Gastroesophageal sphincter (tissue), 4 donors: ENCODE measurements around the gene SERPINA4. TPM values are rescaled to one million over a fixed set of nuclear protein-coding genes. Genes with fewer than 3 reads are reported as not detected.

Experiments used
- ATAC-seq: fragments of 150-250 bp; one replicate; pipeline ENCODE4 v1.9.1; 2016; ENCODE audit warnings: mild to moderate bottlenecking, moderate library complexity
- H3K27ac ChIP-seq, 4 donors: fragments of 200-600 bp; sonication (generic) in 3 of 4; 1 replicate in 3 of 4; 2 replicates in 1 of 4; pipeline ENCODE4 v1.5.1; 2016 to 2019
- H3K27me3 ChIP-seq: fragments of 200-600 bp; sonication (generic); one replicate; pipeline ENCODE4 v1.5.1; 2019
- H3K36me3 ChIP-seq, 2 donors: fragments of 200-600 bp; sonication (generic); one replicate each; pipeline ENCODE4 v1.5.1; 2019; ENCODE audit warnings: control low read depth in 1 of 2
- H3K4me1 ChIP-seq, 3 donors: fragments of 200-600 bp; sonication (generic); 1 replicate in 2 of 3; 2 replicates in 1 of 3; pipeline ENCODE4 v1.5.1; 2016 to 2019; ENCODE audit warnings: control low read depth in 2 of 3
- H3K4me3 ChIP-seq, 2 donors: fragments of 200-600 bp; sonication (generic); one replicate each; pipeline ENCODE4 v1.5.1; 2019; ENCODE audit warnings: mild to moderate bottlenecking in 1 of 2, moderate library complexity in 1 of 2
- H3K9me3 ChIP-seq, 3 donors: fragments of 200-600 bp; sonication (generic); one replicate each; pipeline ENCODE4 v1.5.1; 2017 to 2019; ENCODE audit warnings: control low read depth in 2 of 3
- CTCF ChIP-seq, 4 experiments: fragments of 200-600 bp in 2 of 4; fragments of 450-650 bp in 2 of 4; sonication (generic) in 1 of 4; IDR thresholded peaks; one replicate each; pipeline ENCODE4 v1.5.1; 2017 to 2019; ENCODE audit warnings: antibody characterized with exemption in 4 of 4, mild to moderate bottlenecking in 2 of 4, moderate library complexity in 2 of 4
- EP300 ChIP-seq: sonication (generic); formaldehyde crosslinking; IDR thresholded peaks from one replicate; pipeline ENCODE4 v1.6.1; 2017; ENCODE audit warnings: antibody characterized with exemption, mild to moderate bottlenecking
- POLR2A ChIP-seq, 2 donors: fragments of 450-650 bp; IDR thresholded peaks; one replicate each; pipeline ENCODE4 v1.6.1; 2017; ENCODE audit warnings: antibody characterized with exemption in 2 of 2, mild to moderate bottlenecking in 2 of 2, moderate library complexity in 1 of 2
- POLR2AphosphoS5 ChIP-seq: sonication (generic); formaldehyde crosslinking; IDR thresholded peaks from one replicate; pipeline ENCODE4 v1.6.1; 2017; ENCODE audit warnings: antibody characterized with exemption
- WGBS, 2 donors: methylation state at CpG; one replicate each; pipeline ENCODE4 v1.1.5; 2018; ENCODE audit warnings: low coverage in 1 of 2; 5-methylcytosine and 5-hydroxymethylcytosine counted together
- total RNA-seq, 4 donors: library from RNA; depleted of rRNA; stranded (reverse); fragments of >200 nt; gene quantifications; one replicate each; pipeline ENCODE4 v1.1.0, GENCODE V29; 2016

The SERPINA4 gene
- total RNA-seq, 4 donors from 2014 or later = not detected

GRCh38 chr14:94550041-94550440 lies 11.2 kb upstream of the SERPINA4 start:
- no peaks in the 10 kb centered on the region for H3K36me3 ChIP-seq
- no peak overlapping the region for H3K4me3 ChIP-seq
- WGBS, 2 donors = 65% methylated on average over 5 of the region's 8 CpGs; no CpG with 5 or more reads in 1 of the 2 donors
- no peak overlapping the region for H3K27ac ChIP-seq
- H3K4me1 ChIP-seq = no peaks in the 10 kb centered on the region
- ATAC-seq = no peak
- TF ChIP-seq POLR2AphosphoS5 (no peak), EP300 (no peak), CTCF (IDR thresholded peaks at IDR 0.05) (no peak), POLR2A (IDR thresholded peaks at IDR 0.05) (no peak)
- H3K27me3 ChIP-seq = peaks cover 35% of the 10 kb centered on the region
- peaks cover 0 to 30% (median 0%) of the 10 kb centered on the region in 3 donors for H3K9me3 ChIP-seq

GRCh38 chr14:94555991-94556390 lies 5.3 kb upstream of the SERPINA4 start:
- no peak for ATAC-seq
- Histone ChIP-seq H3K27me3 (peaks cover 7% of the 10 kb centered on the region), H3K4me3 (no peak overlapping the region), H3K4me1 (no peaks in the 10 kb centered on the region), H3K27ac (no peak overlapping the region), H3K9me3 (peaks cover 0 to 47% (median 0%) of the 10 kb centered on the region in 3 donors), H3K36me3 (no peaks in the 10 kb centered on the region)
- TF ChIP-seq EP300 = no peak
- TF ChIP-seq CTCF (IDR thresholded peaks at IDR 0.05) = no peak
- 77 to 90% methylated on average over 4 to 5 of the region's 9 CpGs for WGBS, 2 donors

DNA sequence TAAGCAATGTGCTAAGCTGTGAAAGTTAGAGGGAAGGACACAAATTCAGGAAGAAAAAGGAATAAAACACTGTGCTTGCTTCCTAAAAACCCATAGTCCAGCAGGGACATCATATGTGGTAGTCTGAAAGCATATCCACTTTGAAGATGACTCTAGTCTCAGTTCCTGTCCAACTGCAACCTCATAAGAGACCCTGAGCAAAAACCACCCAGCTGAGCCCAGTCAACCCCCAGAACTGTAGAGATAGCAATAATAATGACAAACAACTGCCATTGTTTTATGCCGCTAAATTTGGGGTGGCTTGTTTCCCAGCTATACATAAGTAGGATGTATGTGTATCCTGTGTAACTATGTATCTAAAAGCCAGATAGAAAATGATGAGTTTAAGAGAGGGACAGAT lies 3.9 kb upstream of the SERPINA4 start:
- H3K27ac ChIP-seq = no peak overlapping the region
- H3K4me1 ChIP-seq = no peaks in the 10 kb centered on the region
- no peaks in the 10 kb centered on the region for H3K36me3 ChIP-seq
- TF ChIP-seq POLR2A (IDR thresholded peaks at IDR 0.05) (no peak), EP300 (no peak), POLR2AphosphoS5 (no peak), CTCF (IDR thresholded peaks at IDR 0.05) (no peak)
- ATAC-seq = no peak
- 100% methylated on average over 1 of the region's 1 CpG; no CpG with 5 or more reads in 1 of the 2 donors for WGBS, 2 donors
- H3K4me3 ChIP-seq = no peak overlapping the region
- peaks cover 8% of the 10 kb centered on the region for H3K27me3 ChIP-seq
- H3K9me3 ChIP-seq = peaks cover 0 to 47% (median 0%) of the 10 kb centered on the region in 3 donors

- ATAC-seq = no peak
- Histone ChIP-seq H3K27ac (no peak overlapping the region), H3K9me3 (peaks cover 0 to 39% (median 0%) of the 10 kb centered on the region in 3 donors), H3K4me1 (no peaks in the 10 kb centered on the region), H3K36me3 (no peaks in the 10 kb centered on the region), H3K27me3 (peaks cover 17% of the 10 kb centered on the region), H3K4me3 (no peak overlapping the region)
- no peak for TF ChIP-seq POLR2A (IDR thresholded peaks at IDR 0.05)
- no peak for TF ChIP-seq EP300
- no peak for TF ChIP-seq POLR2AphosphoS5
- TF ChIP-seq CTCF (IDR thresholded peaks at IDR 0.05) = no peak
- 58 to 83% methylated on average over 1 to 2 of the region's 2 CpGs for WGBS, 2 donors
Measured at GRCh38 chr14:94558842-94559241, 2.4 kb upstream of the SERPINA4 start.

DNA sequence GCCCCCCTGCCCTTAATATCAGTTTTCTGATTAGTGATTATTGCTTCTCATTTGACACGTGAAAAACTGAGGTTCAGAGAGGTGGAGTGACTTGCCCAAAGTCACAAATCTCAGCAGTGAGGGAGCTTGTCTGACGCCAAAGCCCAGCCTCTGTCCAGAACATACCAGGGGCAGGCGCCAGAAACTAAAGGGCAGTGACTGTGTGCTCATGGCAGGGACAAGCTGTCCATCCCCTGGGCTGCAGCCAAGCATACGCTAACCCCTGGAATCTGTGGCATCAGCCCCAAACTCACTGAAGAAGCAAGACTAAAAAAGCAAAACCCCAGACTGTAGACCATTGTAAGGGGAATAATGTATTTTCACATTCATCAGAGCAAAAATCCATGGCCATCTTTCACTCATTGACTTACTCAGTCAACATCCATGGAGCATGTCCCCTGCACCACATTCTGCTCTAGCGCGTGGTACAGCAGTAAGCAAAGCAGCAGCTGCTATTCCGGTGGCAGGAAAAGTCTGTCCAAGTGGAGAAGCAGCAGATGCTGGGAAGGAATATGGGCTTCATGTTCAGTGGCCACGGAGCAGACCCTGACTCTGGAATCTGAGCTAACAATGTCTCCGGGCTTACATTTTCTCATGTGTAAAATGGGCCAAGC lies 1.5 kb upstream of the SERPINA4 start:
- Histone ChIP-seq H3K27ac (no peak overlapping the region), H3K36me3 (no peaks in the 10 kb centered on the region), H3K4me3 (no peak overlapping the region), H3K9me3 (peaks cover 0 to 30% (median 0%) of the 10 kb centered on the region in 3 donors), H3K27me3 (peaks cover 17% of the 10 kb centered on the region), H3K4me1 (no peaks in the 10 kb centered on the region)
- no peak for TF ChIP-seq CTCF (IDR thresholded peaks at IDR 0.05)
- no peak for TF ChIP-seq POLR2AphosphoS5
- no peak for TF ChIP-seq EP300
- TF ChIP-seq POLR2A (IDR thresholded peaks at IDR 0.05) = no peak
- no peak for ATAC-seq
- 48 to 55% methylated on average over 3 to 5 of the region's 9 CpGs for WGBS, 2 donors
